Stimulated activated CD8-positive, alpha-beta memory T cell treated with anti-CD3 and anti-CD28 coated beads, Interleukin-7, amount 100 ng/mL, for 48 hours (primary cell): ENCODE data around the gene TNFRSF8.
"Not testable (repeated sequence)": the region's sequence is repeated elsewhere in the genome, so short reads cannot be mapped to it uniquely, and the experiment has no call there.

ENCODE experiments used
- DNase-seq, 2 donors: peaks; one replicate each; pipeline ENCODE4 v3.0.0-alpha.2; 2020; ENCODE audit warnings: low read depth in 1 of 2; ENCODE audit errors: extremely low read depth in 1 of 2

The TNFRSF8 gene

GRCh38 chr1:12083766-12084165 is 20.7 kb downstream of the TNFRSF8 start:
- no peak for DNase-seq

DNA sequence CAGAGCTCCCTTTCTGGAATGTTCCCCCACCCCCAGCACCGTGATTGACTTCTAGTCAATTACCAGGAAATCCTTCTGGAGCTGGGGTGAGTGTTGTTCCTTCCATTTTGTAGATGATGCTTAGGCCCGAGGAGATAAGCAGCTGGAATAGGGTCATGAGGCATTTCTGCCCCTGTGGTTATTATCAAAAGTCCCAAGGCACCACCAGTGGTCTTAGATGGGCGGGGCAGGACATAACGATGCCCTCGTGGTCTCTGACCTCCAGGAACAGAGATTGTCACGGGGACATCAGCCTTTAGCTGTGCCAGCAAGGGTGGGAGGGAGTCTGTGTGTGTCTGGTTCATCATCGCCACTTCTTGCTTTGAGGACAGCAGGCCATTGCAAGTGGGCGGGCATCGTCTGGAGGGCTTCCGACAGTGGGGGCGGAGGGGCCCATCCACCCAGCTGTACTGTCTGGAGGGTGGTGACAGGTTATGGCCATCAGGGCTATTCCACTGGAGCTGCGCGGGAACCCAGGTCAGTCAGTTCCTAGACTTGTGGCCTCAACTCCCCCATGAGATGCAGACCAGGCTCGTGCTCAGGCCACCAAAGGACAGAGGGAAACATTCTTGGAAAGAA is 22.6 kb downstream of the TNFRSF8 start:
- DNase-seq: no peak

DNA sequence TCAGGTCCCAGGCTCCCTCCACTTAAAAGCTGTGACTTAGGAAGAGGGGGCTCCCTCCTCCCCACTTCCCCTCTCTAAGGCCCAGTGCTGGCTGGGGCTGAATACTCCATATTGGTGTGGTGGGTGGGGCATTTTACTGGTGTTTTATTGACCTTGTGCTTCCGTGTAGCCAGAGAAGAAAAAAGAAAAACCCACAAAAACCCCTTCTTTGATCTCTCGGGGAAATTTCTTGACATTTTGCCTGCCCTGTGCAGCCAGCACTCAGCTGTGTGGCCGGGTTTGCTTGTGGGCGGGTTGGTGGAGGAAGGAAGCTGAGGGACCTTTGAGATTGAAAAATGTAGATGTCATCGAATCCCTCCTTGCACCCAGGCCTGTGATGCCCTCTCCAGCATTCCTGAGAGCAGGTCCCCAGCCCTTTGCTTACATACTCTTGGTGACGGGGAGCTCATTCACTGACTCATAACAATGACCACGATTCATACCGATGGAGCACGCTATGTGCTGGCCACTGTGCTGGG is 24.8 kb downstream of the TNFRSF8 start:
- DNase-seq: peak; percentile 30 to 53

DNA sequence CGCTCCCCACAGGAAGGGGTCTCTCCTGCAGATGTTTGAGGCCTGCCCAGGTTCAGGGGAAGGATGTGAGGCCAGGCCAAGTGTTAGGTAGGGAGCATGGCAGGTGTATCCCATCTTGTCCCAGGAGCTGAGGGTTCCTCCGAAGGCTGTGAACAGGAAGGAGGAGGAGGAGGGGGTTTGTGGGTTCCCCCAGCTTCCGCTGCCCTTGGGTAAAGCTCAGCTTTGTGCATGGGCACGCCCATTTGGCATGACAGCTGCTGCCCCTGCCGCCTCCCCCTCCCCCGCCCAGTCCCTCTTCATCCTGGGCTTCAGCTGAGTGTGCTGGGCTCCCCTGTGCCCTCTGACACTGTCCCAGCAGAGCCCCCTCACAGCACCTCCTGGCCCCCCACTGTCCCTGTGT is 25.5 kb downstream of the TNFRSF8 start:
- peak; percentile 21 to 25 for DNase-seq

DNA sequence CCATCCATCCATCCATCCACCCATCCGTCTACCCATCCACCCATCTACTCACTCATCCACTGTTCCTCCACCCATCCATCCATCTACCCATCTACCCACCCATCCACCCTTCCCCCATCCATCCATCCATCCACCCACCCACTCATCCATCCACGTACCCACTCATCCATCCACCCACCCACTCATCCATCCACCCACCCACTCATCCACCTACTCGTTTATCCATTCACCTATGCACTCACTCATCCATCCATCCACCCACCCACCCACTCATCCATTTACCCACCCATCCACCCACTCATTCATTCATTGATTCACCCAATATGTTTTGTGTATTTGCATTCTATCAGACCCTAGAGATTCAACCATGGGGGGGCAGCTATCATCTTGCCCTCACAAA is 27.2 kb downstream of the TNFRSF8 start:
- no peak for DNase-seq

DNA sequence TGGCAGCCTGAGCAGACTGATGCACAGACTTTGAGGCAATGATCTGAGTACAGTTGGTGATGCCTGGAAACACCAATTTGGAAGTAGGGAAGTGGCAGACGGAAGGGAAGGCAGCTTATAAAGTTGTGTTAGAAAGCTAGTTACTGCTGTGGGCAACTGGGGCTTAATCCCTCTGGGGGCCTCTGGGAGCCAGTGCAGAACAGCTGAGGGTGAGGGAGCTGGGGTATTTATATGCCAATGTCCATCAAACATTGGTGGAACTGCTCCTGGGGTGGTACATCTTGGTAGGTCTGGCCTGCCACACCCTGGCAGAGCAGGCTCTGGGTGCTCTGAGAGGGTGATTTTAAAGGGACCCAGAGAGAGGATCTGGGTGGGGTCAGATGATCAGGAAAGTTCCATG is 28.1 kb downstream of the TNFRSF8 start:
- DNase-seq: no peak

DNA sequence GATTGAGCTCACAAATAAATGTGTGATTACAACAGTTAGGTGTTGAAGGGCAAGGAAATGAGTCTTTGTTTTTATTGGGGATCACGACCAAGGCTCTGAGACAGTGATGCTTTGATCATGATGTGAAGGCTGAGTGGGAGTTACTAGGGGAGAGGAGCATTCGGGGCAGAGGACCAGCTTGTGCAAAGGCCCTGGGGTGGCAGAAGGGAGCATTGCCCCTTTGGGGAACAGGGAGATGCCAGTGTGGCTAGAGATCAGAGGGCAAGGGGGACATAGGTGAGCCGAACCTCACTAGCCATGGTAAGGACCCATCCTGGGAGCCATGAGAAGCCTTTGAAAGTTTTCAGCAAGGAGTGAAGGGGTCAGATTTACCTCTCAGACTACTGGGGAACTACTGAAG is 31.1 kb downstream of the TNFRSF8 start:
- DNase-seq: no peak

DNA sequence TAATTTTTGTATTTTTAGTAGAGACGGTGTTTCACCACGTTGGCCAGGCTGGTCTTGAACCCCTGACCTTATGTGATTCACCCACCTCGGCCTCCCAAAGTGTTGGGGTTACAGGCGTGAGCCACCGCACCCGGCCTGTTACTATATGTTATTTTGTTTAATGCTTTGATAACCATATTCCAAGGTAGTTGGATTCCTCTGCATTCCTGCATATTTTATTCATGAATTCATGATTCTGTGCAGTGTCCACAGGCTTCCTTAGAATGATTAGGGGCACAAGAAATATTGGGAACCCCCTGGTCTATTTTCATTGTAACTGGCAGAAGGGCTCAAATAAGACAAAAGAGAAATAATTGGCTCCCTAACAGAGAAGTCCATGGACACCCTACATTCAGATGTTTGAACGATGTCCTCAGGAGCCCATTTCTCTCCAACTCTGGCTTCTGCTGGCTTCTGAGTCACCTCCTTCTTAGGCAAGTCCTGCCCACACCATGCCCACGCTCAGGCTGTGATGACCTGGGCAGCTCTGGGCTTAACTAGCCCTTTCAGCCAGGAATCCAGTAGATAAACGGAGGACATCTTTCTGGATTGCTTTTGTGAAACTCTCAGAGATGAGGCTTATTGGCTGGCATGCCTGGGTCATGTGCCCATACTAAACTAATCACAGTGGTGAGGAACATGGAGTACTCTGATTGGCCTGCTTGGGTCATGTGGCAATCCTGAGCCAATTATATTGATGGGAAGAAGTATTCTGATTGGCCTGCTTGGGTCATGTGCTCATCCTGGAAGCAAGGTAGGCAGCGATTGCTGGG is 32.6 kb downstream of the TNFRSF8 start:
- no peak for DNase-seq

DNA sequence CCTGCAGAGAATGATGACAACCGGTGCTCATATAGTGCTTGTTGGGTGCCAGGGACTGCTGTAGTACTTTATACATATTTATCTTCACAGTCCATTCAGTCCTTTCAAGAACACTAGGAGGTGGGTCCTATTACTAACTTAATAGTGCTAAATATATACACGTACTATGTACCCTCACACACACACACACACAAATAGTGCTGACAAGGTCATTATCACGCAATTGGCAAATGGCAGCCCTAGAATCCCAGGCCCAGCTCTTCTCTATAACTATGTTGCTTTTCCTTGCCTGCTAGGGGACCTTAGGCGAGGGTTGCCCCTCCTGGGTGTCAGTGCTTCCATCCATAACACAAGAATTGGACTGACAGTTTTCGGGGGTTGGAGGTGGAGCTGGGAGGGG is 33.5 kb downstream of the TNFRSF8 start:
- no peak for DNase-seq

DNA sequence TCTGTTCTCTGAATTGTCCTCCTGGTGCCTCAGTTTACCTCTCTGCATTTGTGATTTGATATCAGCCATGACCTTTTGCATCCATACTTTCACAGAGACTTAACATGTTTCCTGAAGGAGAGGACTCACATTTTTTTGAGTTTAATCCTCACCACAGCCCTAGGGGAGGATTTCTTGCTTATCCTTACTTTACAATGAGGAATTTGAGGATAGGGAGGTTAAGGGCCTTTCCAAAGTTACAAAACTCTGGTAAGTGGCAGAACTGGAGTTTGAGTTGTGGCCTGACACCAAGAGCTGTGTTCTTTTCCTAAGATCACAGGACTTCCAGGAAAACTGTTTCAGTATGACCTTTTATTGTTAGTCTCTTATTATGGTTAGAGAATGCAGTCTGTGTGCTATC is 34.2 kb downstream of the TNFRSF8 start:
- DNase-seq: no peak

DNA sequence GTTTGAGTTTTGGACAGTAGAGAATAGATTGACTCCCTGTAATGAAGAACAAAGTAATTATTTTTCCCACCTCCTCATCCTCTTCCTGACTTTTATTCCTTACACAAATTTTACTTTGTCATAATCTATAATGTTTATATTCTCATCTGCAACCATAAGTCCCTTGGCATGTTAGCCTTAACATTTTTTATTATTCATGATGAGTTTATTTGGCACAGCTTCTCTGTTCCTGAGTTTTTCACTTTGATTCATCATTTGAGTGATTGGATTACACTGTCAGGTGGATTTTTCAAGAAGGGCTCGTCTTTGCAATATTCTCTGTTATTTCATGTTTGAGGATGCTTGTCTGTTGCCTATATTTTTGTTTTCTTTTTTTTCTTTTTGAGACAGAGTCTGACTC is 35.7 kb downstream of the TNFRSF8 start:
- no peak for DNase-seq

DNA sequence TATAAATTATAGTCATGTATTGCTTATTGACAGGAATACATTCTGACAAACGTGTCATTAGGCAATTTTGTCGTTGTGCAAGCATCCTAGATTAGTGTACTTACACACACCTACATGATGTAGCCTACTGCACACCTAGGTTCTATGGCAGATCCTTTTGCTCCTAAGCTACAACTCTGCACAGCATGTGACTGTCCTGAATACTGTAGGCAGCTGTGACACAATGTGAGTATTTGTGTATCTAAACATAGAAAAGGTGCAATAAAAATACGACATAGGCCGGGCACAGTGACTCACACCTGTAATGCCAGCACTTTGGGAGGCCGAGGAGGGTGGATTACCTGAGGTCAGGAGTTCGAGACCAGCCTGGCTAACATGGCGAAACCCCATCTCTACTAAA is 36.5 kb downstream of the TNFRSF8 start:
- DNase-seq: no peak

- DNase-seq: no peak
Measured at GRCh38 chr1:12100071-12100470, 37.0 kb downstream of the TNFRSF8 start.

GRCh38 chr1:12101120-12101519 is 38.0 kb downstream of the TNFRSF8 start:
- DNase-seq: not testable (repeated sequence)

DNA sequence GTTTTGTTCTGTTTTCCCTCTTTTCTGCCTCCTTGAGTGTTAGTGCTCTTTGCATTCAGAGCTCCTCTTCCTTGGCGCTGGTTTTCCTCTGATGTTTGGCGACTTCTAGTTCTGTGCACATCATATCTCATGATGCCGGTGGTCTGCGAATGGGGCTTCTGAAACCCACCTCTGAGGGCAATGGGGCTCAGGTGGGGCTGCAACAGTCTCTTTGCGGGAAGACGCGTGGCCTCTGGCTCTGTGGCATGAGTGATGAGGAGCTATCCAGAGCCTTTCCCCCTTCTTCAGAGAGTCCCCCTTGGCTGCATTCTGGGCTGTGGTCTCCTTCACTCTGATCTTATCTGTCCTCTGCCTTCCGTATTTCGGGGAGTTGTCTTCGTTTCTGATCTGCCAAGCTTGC is 39.0 kb downstream of the TNFRSF8 start:
- DNase-seq: no peak

DNA sequence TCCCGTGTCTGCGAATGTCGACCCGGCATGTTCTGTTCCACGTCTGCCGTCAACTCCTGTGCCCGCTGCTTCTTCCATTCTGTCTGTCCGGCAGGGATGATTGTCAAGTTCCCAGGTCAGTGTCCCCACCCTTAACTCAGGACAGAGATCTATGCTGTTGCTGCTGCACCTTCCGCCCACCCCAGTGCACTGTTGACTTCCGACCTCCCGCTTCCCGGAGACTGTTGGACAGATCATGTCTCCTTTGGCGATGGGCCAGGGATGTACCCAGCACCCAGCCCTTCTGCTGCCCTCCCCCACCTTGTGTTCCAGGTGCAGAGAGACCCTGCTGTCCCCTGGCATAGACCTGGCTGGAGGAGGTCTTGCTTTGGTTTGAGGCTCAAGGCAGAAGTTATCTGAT is 41.3 kb downstream of the TNFRSF8 start:
- DNase-seq: no peak

GRCh38 chr1:12106153-12106552 is 43.0 kb downstream of the TNFRSF8 start:
- DNase-seq: no peak

DNA sequence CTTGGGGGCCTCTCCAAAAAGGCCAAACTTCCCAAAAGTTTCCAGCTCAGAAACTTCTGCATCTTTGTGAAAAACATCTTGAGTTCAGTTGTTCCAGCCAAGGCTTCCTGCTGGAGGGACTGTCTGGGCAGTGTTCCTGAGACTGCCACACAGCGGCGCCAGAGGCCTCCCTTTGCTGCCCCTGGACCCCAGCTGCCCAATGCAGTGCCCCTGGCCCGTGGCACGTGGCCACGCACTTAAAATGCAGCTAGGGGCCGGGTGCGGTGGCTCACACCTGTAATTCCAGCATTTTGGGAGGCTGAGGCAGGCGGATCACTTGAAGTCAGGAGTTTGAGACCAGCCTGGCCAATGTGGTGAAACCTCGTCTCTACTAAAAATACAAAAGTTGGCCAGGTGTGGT is 43.8 kb downstream of the TNFRSF8 start:
- DNase-seq: not testable (repeated sequence)

DNA sequence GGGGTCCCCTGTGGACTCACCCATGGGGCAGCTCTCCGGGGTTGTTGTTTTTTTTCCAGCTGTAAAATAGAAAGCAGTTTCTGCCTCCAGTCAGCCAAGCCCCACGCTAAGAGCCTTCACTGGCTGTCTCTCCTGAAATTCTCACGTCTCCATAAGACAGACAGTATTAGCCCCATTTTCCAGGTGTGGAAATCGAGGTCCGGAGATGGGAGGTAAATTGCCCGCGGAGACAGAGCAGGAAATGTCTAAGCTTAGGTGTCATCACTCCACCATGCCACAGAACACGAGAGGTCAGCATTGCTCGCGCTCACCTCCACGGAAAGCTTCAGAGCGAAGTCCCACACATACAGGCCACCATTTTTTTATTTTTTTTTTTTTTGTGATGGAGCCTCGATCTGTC is 44.6 kb downstream of the TNFRSF8 start:
- DNase-seq: no peak

DNA sequence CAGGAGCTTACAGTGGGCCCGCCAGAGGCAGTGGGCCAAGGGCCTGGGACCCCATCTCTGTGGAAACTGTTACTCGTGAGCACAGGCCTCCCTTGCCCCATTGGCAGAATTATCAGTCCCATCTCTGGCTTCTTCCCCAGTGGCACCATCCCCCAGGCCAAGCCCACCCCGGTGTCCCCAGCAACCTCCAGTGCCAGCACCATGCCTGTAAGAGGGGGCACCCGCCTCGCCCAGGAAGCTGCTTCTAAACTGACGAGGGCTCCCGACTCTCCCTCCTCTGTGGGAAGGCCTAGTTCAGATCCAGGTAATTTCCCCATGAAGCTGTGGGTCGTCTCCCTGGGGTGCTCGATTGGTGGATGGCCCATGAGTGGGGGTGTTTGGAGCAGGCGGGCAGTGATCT is 46.8 kb downstream of the TNFRSF8 start:
- no peak for DNase-seq

- DNase-seq: no peak
Measured at GRCh38 chr1:12111741-12112140, 48.6 kb downstream of the TNFRSF8 start.

GRCh38 chr1:12112711-12113161 is 49.6 kb downstream of the TNFRSF8 start:
- DNase-seq: no peak
